Fibroblast of lung (primary cell): Measurements from ENCODE around the gene ETV1. TPM values are rescaled to one million over a fixed set of nuclear protein-coding genes. Genes with fewer than 3 reads are reported as not detected.

Experiments used
- DNase-seq, 2 donors: peaks; one replicate each; pipeline versions ENCODE4 v3.0.0 to v3.0.0-alpha.2; 2010; ENCODE audit warnings: low read depth in 2 of 2
- H2AFZ ChIP-seq: 2 replicates; pipeline ENCODE4 v1.5.1; 2012; ENCODE audit warnings: low read length, control low read depth, inconsistent platforms
- H3K27ac ChIP-seq: 2 replicates; pipeline ENCODE4 v1.5.1; 2011; ENCODE audit warnings: low read length, control low read depth; ENCODE audit not compliant: insufficient read depth
- H3K27me3 ChIP-seq: 2 replicates; pipeline ENCODE4 v1.5.1; 2011; ENCODE audit warnings: mild to moderate bottlenecking, low read length; ENCODE audit not compliant: control insufficient read depth, insufficient read depth
- H3K36me3 ChIP-seq: 2 replicates; pipeline ENCODE4 v1.5.1; 2011; ENCODE audit warnings: low read length; ENCODE audit not compliant: control insufficient read depth, insufficient read depth
- H3K4me1 ChIP-seq: 2 replicates; pipeline ENCODE4 v1.5.1; 2011; ENCODE audit warnings: low read length; ENCODE audit not compliant: control insufficient read depth, insufficient read depth; ENCODE audit errors: extremely low read depth
- H3K4me2 ChIP-seq: 2 replicates; pipeline ENCODE4 v1.5.1; 2011; ENCODE audit warnings: low read length, control low read depth; ENCODE audit not compliant: insufficient read depth; ENCODE audit errors: extremely low read depth
- H3K4me3 ChIP-seq, 4 experiments: fragments of 200-600 bp in 1 of 4; sonication (generic) in 1 of 4; replicated peaks in 1 of 4; 2 replicates each; pipeline ENCODE4 v1.5.1; 2011 to 2016; ENCODE audit warnings: low read length in 4 of 4, low read depth in 3 of 4, mild to moderate bottlenecking in 3 of 4, control low read depth in 2 of 4, inconsistent platforms in 1 of 4, mixed read lengths in 1 of 4; ENCODE audit not compliant: insufficient read depth in 1 of 4; ENCODE audit errors: control extremely low read depth in 1 of 4
- H3K79me2 ChIP-seq: 2 replicates; pipeline ENCODE4 v1.5.1; 2012; ENCODE audit warnings: mild to moderate bottlenecking, low read length, inconsistent platforms; ENCODE audit not compliant: control insufficient read depth, insufficient read depth
- H3K9ac ChIP-seq: 2 replicates; pipeline ENCODE4 v1.5.1; 2011; ENCODE audit warnings: mild to moderate bottlenecking, low read length, control low read depth; ENCODE audit not compliant: insufficient read depth
- H3K9me3 ChIP-seq: 2 replicates; pipeline ENCODE4 v1.5.1; 2012; ENCODE audit warnings: low read depth, low read length; ENCODE audit not compliant: control insufficient read depth, insufficient read depth
- H4K20me1 ChIP-seq: 2 replicates; pipeline ENCODE4 v1.5.1; 2011; ENCODE audit warnings: low read length; ENCODE audit not compliant: control insufficient read depth, insufficient read depth; ENCODE audit errors: extremely low read depth
- CTCF ChIP-seq, 2 donors: IDR thresholded peaks in 1 of 2; conservative IDR thresholded peaks in 1 of 2; 1 replicate in 1 of 2; 2 replicates in 1 of 2; pipeline ENCODE4 v1.5.1; 2011 to 2012; ENCODE audit warnings: low read length in 2 of 2, control low read depth in 1 of 2, inconsistent platforms in 1 of 2, low read depth in 1 of 2, mild to moderate bottlenecking in 1 of 2
- EZH2 ChIP-seq: IDR thresholded peaks from 2 replicates; pipeline ENCODE4 v1.5.1; 2012; ENCODE audit warnings: low read length, control low read depth, mild to moderate bottlenecking; ENCODE audit errors: missing control alignments
- polyA plus RNA-seq, 2 donors: library from polyadenylated mRNA; depleted of rRNA in 1 of 2; stranded (reverse) in 1 of 2; unstranded in 1 of 2; fragments of >200 nt; gene quantifications; 2 replicates each; pipeline ENCODE4 v1.2.1, GENCODE V29; 2011 to 2012; ENCODE audit warnings: missing spikeins in 1 of 2
- total RNA-seq: library from RNA; depleted of rRNA; stranded (reverse); fragments of >200 nt; gene quantifications from 2 replicates; pipeline ENCODE4 v1.2.1, GENCODE V29; 2014

ETV1 gene
- total and polyA plus RNA-seq, 2 donors (not counting 1 experiment from before 2014, with no cell fraction given), result 13.3 to 26.4 TPM

GRCh38 chr7:13963925-13964324 is 25.5 kb downstream of the ETV1 start:
- Histone ChIP-seq H3K79me2 (no peaks in the 10 kb centered on the region), H3K4me3 (no peak overlapping the region), H4K20me1 (peaks cover 2% of the 10 kb centered on the region), H3K36me3 (no peaks in the 10 kb centered on the region), H3K4me1 (no peaks in the 10 kb centered on the region), H3K4me2 (no peak overlapping the region), H3K9ac (no peak overlapping the region), H2AFZ (no peak overlapping the region), H3K27ac (no peak overlapping the region), H3K9me3 (no peaks in the 10 kb centered on the region), H3K27me3 (no peaks in the 10 kb centered on the region)
- no peak for DNase-seq
- TF ChIP-seq EZH2, result no peak

- DNase-seq, result no peak
- TF ChIP-seq EZH2, result no peak
- no peak for TF ChIP-seq CTCF (conservative IDR thresholded peaks at IDR 0.05 in 1 of 2, IDR thresholded peaks at IDR 0.05 in 1 of 2; ENCODE audit: low read depth in 1 of 2, low read length in 2 of 2)
- H3K4me2 ChIP-seq, result no peak overlapping the region
- no peak overlapping the region for H2AFZ ChIP-seq
- no peaks in the 10 kb centered on the region for H3K4me1 ChIP-seq
- H3K9ac ChIP-seq, result no peak overlapping the region
- H3K36me3 ChIP-seq, result no peaks in the 10 kb centered on the region
- H3K4me3 ChIP-seq, result no peak overlapping the region
- H3K79me2 ChIP-seq, result no peaks in the 10 kb centered on the region
- H3K9me3 ChIP-seq, result no peaks in the 10 kb centered on the region
- H3K27ac ChIP-seq, result no peak overlapping the region
- no peaks in the 10 kb centered on the region for H3K27me3 ChIP-seq
- peaks cover under 1% of the 10 kb centered on the region for H4K20me1 ChIP-seq
Observed at GRCh38 chr7:13955494-13955893, 34.0 kb downstream of the ETV1 start.

GRCh38 chr7:13953368-13953767 is 36.1 kb downstream of the ETV1 start:
- DNase-seq, result no peak
- H2AFZ ChIP-seq, result peak overlapping the region; percentile 16

More at GRCh38 chr7:13953368-13953767, 36.1 kb downstream of the ETV1 start:
- Histone ChIP-seq H3K9ac (no peak overlapping the region), H4K20me1 (no peaks in the 10 kb centered on the region), H3K27me3 (no peaks in the 10 kb centered on the region), H3K79me2 (no peaks in the 10 kb centered on the region), H3K27ac (no peak overlapping the region), H3K36me3 (no peaks in the 10 kb centered on the region), H3K4me2 (no peak overlapping the region), H3K4me1 (no peaks in the 10 kb centered on the region), H3K9me3 (no peaks in the 10 kb centered on the region), H3K4me3 (no peak overlapping the region)
- no peak for TF ChIP-seq CTCF (conservative IDR thresholded peaks at IDR 0.05 in 1 of 2, IDR thresholded peaks at IDR 0.05 in 1 of 2; ENCODE audit: low read depth in 1 of 2, low read length in 2 of 2)
- TF ChIP-seq EZH2, result no peak
